NCI-H2107 treated with DMSO at 0.1 percent for 48 hours (cell line): ENCODE data around the gene GLIS1.
"Not testable (repeated sequence)": the region's sequence is repeated elsewhere in the genome, so short reads cannot be mapped to it uniquely, and the experiment has no call there.

Experiments
- DNase-seq: peaks from one replicate; lab custom pipeline; 2025; ENCODE audit not compliant: unreplicated experiment; lab: John Stamatoyannopoulos, UW

The GLIS1 gene

DNA sequence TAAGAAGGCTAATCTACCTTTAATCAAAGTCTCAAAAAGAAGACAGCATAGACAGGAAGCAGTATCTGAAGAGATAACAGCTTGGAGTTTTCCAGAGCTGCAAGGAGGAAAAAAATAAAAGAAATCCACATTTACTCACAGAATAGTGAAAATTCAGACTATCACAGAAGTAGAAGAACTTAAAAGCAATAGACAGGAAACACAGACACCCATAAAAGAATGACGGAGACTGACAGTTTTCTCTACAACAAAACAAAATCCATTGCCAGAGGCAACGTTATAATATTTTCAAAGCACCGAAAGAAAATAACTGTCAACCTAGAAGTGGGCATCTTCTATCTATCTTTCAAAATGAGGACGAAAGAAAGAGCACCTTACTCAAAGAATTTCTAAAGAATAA is 175.4 kb downstream of the GLIS1 start:
- DNase-seq = no peak

DNA sequence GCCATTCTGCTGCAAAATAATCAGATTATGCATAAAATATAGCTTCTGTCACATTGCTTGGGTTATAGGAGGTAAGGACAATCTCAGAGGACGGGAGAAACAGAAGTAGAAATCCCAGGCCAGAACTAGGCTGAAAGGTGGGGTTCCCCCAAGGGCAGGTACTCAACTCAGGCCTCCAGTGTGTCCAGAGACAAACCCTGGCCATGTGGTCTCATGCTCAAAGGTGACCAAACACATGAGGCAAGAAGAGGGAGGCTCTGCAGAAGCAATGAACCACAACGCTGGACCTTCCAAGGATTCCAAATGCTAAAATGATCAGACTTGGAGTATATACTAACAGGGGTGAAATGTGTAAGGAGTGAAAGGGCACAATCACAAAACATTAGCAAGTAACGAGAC is 176.0 kb downstream of the GLIS1 start:
- DNase-seq = no peak

DNA sequence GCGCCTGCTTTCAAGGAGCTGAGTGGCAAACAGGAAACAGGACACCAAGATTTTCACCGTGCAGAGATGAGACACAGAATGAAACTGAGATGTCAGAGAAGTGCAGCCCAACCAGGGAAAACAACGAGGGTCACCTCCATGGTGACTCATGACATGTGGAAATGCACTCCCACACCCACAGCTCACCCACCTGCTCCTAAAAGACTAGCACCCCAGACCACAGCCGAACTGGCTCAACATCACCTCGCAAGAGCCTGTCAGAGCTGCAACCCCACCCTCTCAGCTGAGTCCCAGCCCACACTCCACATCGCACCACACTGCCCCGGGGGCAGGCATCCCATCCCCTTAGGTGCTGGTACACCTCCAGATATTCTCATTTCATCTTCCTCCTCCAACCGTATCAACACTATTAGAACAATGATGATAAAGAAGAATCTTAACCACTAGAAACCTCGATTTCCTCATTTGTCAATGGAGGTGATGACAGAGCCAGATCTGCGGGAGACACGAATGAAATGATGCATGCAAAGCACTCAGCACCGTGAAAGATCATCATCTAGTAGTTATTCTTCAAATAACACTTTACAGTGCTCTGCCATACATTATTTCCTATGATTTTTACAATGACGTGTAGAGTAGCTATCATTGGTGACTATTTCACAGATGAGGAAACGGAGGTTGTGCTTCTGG is 176.5 kb downstream of the GLIS1 start:
- no peak for DNase-seq

DNA sequence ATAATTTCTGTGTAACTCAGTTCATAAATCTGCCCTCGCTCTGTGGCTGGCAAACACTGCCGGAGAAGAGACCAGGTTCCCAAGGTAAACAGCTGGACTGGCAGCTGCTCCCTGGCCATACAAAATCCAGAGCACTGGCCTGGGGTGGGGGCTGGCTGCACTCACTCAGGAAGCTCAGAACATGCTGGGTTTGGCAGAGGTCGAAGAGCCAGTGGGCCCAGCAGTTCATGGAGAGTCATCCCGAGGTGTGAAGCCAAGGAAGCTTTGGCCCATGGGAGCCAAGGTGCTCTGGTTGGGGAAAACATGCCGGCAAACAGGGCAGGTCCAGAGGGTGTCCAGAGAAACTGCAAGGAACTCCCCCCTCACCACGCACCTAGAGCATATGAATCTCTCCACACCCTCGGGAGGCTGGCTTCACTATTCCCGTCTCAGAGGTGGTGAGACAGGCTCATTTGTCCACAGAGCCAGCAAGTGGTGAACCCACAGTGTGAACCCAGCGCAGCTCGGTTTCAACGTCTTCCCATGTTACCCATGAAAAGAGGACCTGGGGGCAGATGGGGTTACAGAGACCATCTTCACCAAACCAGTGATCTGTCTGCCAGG is 177.4 kb downstream of the GLIS1 start:
- DNase-seq = no peak

DNA sequence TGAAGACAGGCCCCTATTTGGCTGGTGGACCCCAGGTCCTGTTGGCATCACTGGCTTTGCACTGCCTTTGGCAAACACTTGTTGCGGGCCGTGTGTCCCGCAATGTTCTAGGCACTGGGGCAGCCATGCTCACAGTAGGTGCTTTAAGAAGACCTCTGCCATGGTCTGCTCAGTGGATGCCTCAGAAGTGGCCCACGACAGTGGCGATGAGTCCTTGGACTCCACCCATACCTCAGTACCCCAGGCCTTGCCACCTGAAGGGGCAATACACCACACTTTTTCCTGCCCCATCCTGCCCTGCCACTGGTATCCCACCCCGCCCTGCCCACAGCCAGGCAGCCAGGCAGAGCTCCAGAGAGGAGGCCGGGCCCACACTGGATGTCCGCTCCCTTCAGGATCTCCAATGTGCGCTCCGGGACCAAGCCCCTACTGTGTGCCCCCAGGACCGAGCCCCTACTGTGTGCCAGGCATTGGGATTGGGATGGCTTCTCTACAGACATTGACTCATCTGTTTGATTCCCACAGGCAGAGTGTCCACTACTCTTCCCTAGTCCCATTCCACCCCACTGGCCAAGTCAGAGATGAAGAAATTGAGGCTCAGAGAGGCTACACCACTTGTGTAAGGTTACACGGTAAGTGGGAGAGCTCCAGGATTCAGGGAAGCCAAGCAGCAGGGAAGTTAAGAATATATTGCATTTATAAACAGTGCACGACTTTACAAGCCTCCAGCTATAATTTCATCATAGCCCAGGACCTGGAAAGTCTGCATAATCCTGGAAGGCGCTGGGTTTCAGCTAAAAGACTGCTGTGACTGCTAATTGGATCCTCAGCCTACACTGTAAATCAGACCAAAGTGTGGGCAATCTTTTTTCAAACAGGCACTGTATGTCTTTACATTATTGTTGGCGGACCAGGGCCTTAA is 178.1 kb downstream of the GLIS1 start:
- no peak for DNase-seq

DNA sequence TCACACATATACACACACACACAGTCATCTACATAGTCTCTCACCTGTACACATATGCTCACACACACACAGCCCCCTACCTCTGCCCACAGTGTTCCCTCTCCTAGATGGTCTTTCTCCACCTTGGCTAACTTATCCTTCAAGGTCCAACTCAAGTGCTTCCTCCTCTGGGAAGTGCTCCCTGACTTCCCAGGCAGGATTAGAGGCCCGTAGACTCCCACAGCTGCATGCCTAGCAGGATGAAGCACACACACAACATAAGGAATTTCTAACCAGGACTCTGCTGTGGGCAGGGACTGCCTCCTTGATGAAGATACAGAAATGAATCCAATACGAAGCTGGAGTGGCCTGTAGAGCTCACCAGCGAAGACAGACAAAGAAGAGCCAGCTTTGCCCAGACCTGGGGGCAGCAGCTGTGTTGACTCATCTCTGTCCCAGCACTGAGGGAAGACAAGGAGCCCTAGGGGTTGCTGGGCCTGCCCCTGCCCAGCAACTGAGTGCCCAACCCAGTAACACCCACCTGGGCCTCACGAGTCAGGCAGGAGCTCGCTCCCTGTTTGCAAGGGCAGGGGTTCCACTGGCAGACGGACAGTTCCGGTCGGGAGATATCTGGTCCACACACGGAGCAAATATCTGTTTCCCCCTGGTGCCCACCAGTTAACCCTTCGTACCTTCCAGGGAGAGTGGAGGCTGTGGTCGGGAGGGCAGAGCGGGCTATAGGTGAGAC is 178.9 kb downstream of the GLIS1 start:
- no peak for DNase-seq

DNA sequence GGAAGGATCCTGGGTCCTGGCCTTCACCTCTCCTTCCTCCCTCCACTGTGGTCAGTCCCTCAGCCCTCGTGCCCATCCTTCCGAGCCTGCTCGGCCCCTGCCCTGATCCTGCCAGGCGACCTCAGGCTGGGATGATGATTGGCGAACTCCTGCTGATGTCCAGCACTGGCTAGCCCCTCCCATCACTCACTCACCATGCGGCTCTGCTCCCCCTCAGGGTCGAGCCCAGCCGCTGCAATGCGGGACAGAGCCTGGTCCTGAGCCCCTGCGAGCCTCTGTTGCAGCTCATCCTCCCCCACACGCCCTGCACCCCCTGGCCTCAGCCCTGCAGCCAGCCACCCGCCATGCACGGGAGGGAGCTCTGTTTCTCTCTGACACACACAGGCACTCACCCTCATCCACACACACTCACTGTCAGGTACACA is 179.6 kb downstream of the GLIS1 start:
- DNase-seq = no peak

DNA sequence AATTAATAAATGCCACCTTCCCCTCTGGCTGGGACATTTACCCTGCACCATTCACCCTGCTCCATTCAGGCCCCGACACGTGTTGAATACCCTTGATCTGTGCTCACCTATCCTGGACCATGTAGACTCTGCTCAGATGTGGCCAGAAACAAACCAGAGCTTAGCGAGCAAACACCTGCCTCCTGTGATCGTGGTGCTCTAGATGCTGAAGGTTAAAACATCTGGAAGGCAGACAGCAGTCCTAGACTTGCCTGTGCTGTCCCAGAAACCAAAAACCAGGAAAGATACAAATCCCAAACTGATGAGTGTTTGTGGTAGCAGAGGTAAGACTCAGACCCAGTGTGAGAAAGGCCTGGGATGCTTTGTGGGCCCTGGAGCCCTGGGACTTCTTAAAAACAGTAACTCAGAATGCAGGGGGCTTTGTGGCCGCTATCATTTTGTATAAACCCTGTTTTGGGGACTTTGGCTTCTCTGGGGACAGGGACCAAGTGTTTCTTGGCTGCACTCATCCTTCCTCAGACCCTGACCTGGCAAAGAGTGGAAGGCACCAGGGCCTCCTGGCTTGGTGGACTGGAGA is 180.1 kb downstream of the GLIS1 start:
- DNase-seq = no peak

DNA sequence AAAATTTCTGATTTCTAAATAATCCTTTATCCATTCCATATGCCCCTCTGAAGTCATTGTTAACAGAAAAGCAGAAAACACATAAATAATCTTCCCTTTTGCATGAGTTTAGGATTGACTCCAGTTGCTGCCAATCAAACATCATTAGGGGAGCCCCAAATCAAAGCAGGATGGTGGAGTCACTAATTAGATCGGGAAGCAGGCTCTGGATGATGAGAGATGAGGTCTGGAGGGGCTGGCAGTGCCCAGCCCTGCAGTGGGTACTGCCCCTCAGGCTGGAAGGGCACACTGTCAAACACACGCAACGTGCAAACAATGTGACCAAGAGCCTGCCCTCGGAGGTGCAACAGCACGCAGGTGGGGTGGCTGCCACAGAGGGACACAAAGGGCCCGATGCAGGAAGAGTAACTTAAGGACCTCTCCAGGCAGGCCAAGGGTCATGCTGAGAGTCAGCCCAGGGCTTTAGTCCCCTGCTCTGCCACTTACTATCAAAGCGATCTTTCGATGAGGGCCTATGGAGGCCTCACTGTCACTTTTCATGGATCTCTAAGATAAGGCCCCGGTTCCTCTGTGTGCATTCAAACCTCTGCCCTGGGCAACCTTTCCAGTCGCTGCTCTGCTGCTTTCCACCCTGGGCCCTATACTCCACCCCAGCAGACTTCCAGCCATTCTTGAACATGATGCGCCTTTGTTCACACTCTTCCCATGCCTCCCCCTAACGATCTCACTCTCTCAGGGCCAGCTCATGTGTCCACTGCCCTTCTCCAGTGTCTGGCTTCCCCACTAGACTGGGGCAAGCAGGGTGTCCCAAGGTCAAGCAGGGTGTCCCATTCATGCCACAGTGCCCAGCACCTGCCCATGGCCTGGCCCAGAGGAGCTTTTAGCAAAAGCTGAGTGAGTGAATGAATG is 180.9 kb downstream of the GLIS1 start:
- DNase-seq = no peak

DNA sequence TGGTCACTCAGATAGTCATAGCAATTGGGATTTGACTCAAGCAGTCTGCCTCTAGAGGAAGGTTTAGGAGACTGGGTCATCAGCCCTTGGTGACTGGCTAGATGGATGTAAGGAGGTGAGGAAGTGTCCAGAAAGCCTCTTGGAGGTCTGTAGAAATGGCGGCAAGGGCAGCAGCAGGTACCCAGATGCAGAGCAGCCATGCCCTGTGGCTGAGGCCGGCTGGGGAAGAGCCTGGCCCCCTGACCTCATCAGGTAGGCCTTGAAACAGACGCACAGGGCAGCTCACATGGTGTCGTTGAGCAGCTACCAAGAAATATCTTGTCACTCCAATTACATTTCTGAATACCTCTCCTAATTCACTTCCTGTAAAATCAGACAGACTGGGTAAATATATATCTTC is 181.6 kb downstream of the GLIS1 start:
- no peak for DNase-seq

DNA sequence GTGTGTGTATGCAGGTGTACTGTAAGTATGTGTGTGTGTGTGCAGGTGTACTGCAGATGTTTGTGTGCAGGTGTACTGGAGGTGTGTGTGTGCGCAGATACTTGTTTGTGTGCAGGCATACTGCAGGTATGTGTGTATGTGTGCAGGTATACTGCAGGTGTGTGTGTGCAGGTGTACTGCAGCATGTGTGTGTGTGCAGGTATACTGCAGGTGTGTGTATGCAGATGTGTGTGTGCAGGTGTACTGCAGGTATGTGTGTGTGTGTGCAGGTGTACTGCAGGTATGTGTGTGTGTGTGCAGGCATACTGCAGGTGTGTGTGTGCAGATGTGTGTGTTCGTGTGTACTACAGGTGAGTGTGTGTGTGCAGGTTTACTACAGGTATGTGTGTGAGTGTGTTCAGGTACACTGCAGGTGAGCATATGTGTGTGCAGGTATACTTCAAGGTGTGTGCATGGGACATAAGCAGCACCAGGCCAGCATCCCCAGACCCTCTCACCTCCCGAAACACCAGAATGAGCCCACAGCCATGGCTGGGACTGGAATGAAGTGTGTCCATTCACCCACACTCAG is 182.2 kb downstream of the GLIS1 start:
- no peak for DNase-seq

DNA sequence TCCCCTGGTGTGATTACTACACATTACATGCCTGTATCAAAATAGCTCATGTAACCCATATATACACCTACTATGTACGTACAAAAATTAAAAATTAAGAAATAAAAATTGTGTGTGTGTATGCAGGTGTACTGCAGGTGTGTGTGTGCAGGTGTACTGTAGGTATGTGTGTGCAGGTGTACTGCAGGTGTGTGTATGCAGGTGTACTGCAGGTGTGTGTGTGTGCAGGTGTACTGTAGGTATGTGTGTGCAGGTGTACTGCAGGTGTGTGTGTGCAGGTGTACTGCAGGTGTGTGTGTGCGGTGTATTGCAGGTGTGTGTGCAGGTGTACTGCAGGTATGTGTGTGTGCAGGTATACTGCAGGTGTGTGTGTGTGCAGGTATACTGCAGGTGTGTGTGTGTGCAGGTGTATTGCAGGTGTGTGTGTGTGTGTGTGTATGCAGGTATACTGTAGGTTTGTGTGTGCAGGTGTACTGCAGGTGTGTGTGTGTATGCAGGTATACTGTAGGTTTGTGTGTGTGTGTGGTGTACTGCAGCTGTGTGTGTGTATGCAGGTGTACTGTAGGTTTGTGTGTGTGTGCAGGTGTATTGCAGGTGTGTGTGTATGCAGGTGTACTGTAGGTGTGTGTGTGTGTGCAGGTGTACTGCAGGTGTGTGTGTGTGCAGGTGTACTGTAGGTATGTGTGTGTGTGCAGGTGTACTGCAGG is 183.2 kb downstream of the GLIS1 start:
- not testable (repeated sequence) for DNase-seq

DNA sequence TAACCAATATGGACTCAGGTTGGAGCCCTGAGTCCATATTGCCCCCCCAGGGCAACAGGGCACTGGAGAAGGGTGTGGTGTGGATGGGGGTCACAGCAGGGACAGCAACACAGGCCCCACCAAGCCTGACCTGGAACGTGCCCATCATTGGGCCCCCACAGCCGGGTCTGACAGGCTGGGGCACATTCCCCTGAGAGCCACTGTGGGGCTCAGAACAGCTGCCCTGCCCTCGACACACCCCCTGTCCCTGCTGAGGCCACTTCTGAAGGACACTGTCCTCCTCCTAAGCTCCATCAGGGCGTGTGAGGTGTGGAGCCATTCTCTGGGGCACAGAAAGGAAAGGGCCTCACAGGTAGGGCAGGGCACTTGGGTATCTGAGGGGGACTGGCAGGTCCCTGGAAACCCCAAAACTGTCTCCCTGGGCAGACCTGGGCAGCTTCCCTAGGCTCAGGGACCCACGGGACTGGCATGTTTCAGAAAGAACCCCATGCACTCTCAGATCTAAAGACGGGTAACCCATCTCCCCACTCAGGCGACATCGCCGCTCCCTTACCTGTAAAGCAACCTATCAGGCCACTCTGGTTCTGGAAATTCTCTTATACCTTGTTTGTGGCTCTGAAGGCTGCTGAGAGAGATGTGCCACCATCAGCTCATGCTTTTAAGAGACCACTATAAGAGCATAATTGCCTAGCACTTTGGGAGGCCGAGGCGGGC is 184.2 kb downstream of the GLIS1 start:
- DNase-seq = no peak

DNA sequence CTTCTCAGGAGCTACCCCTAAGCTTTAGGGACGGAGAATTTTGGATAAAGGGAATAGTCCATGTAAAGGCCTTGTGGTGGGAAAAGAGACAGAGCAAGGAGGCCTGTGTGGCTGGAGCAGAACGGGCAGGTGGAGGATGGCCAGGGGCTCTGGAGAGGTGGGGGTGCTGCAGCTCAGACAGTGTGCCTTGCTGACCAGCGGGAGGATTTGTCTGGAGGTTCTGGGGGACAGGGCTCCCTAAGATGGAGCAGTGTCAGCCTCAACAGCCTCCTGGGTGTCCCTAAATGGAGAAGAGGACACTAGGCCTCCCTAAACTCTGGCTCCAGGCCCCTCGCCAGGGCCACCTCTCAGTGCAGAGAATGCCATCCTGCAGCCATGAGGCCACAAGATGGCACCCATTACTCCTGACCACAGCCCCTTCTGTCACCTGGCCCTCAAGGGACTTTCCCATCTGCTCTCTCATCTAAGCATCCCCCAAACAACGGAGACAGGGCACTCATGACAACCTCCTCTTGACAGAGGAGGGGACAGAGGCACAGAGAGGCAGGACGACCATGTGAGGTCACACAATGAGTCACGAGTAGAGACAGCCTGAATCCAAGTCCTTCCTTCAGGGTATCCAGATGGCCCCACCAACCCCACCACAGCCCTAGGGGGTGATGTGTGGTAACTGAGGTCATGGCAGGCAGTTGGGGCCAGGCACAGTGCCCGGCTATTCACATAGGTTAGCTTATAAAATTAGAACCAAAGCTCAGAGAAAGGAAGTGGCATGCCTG is 185.0 kb downstream of the GLIS1 start:
- no peak for DNase-seq

DNA sequence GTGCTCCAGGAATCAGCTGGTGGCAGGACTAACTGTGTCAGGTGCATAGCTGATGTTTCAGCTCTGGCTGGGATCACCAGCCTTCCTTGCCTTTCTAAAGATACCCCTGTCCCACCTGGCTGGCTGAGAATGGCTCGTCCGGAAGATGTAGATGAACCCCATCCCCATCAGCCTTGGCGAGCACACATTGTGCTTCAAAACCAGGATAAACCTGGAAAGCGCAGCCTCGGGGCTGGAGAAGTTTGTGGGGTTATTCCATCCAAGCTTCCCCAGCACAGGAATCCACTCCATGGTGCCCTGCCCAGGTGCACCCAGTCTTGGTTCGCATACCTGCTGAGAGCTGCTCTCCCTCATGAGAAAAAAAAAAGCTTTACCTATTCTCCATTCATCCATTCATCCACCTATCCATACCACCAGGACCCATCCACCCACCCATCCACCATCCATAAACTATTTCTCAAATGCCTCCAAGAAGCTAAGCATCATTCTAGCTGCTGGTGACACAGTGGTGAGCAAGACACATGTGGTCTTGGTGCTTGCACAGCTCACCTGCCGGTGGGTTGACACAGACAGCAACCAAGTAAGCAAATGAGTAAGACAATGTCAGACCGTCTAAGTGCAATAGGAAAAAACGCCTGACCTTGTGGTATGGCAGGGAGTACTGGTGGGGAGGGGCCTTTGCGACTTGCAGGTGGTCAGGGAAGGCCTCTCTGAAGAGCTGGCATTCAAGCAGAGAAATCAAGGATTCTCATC is 185.8 kb downstream of the GLIS1 start:
- DNase-seq = no peak

DNA sequence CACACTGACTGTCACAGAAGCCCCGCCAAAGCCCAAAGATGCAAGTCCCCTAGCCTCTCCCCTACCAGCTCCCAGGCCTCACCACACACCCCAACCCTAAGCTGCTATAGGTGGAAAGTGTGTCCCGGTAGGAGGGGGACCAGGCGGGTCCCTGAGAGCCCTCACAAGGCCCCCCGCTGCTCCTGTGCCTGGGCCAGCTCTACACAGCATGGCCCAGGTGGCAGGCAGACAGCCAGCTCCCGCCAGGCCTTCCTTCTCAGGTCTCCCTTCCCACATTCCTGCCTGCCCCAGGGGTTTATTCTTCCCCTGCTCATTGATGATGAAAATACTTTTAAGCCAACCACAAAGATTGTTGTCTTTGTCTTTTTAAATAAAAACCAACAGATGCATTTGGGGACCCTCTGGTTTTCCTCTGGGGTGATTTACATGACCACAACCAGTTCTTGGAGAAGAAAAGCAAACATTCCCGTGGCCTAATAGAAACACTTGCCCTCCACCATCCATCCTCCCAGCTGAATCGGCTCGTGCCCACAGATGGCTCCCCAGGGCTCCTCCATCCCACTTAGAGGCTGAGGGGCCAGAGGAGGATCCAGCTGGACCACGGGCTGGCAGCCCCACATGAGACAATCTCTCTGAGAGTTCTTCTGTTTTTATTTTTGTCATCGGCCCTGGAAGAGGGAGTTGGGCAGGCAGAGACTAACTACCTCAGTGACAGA is 186.7 kb downstream of the GLIS1 start:
- DNase-seq = peak; percentile 87
